ENCODE data around the gene ST8SIA6. TPM values are rescaled to one million over a fixed set of nuclear protein-coding genes. Genes with fewer than 3 reads are reported as not detected.

The ST8SIA6 gene
- total and polyA plus RNA-seq, 9 of the 15 experiments (the other 6 are each of a cell fraction or from before 2014, with no cell fraction given) = 0.69 to 6.7 (median 5.0) TPM

GRCh38 chr10:17425584-17426262 is 28.7 kb downstream of the ST8SIA6 start (continued):
- 0 out of 2 replicates have a peak, but pooled peaks have one; percentile 22 for TF ChIP-seq SIN3B (IDR thresholded peaks at IDR 0.05; ENCODE audit: low read depth)
- TF ChIP-seq ATF3 (IDR thresholded peaks at IDR 0.05) = peak; percentile 49; the same call in 1 of the 2 replicates
- TF ChIP-seq ATF3 (CRISPR knock-in tag; conservative IDR thresholded peaks at IDR 0.05) = no peak
- peak; percentile 84 for TF ChIP-seq CREB1 (IDR thresholded peaks at IDR 0.05)
- TF ChIP-seq CREB1 (CRISPR knock-in tag; IDR thresholded peaks at IDR 0.05) = peak; percentile 43; the same call in 1 of the 2 replicates
- peak; percentile 94 for TF ChIP-seq SMAD3 (CRISPR knock-in tag; conservative IDR thresholded peaks at IDR 0.05)
- TF ChIP-seq POLR2A (conservative IDR thresholded peaks at IDR 0.05) = peak; percentile 84
- no peak for TF ChIP-seq CEBPZ (IDR thresholded peaks at IDR 0.05; ENCODE audit: borderline replicate concordance, low read depth, low read length)
- TF ChIP-seq ETV6 (IDR thresholded peaks at IDR 0.05; ENCODE audit: borderline replicate concordance in 1 of 2, low read depth in 2 of 2, low read length in 1 of 2) = peak; percentile 82 to 96; a peak in 3 of 4 replicates
- no peak for TF ChIP-seq ETV6 (CRISPR knock-in tag; IDR thresholded peaks at IDR 0.05; ENCODE audit: borderline replicate concordance)
- TF ChIP-seq ZNF830 (CRISPR knock-in tag; IDR thresholded peaks at IDR 0.05) = no peak
- TF ChIP-seq RREB1 (CRISPR knock-in tag; IDR thresholded peaks at IDR 0.05) = peak; percentile 90
- peak; percentile 85 for TF ChIP-seq PTRF (tag; IDR thresholded peaks at IDR 0.05)
- peak; percentile 96 for TF ChIP-seq ZNF644 (tag; IDR thresholded peaks at IDR 0.05; ENCODE audit: low read depth)
- TF ChIP-seq HNRNPK (IDR thresholded peaks at IDR 0.05; ENCODE audit: low read depth, low read length, poor library complexity, severe bottlenecking) = no peak
- TF ChIP-seq PHB2 (IDR thresholded peaks at IDR 0.05; ENCODE audit: low read depth) = peak; percentile 97
- no peak; the same call in 1 of the 2 replicates for TF ChIP-seq ZSCAN29 (IDR thresholded peaks at IDR 0.05)
- peak in 1 of 2 experiments; percentile 54; a peak in 2 of 3 replicates for TF ChIP-seq CBX3 (IDR thresholded peaks at IDR 0.05; ENCODE audit: borderline replicate concordance in 1 of 2, low read length in 2 of 2)
- TF ChIP-seq EP400 (IDR thresholded peaks at IDR 0.05) = peak; percentile 77; the same call in 1 of the 2 replicates

Data from K562 (cell line).